Loucy (cell line): ENCODE results near the gene PKD1L1.

Experiments
- CTCF ChIP-seq: fragments of 200-600 bp; sonication (generic); conservative IDR thresholded peaks from 2 replicates; pipeline ENCODE4 v1.5.1; 2014; ENCODE audit warnings: mild to moderate bottlenecking, antibody characterized with exemption, low read length
- EZH2phosphoT487 ChIP-seq: fragments of 200-600 bp; IDR thresholded peaks from 2 replicates; pipeline ENCODE4 v1.6.1; 2018; ENCODE audit warnings: antibody characterized with exemption, mild to moderate bottlenecking, moderate library complexity, borderline replicate concordance

GRCh38 chr7:47890125-47890524 is 58.1 kb downstream of the PKD1L1 start:
- TF ChIP-seq CTCF (no peak), EZH2phosphoT487 (no peak)
